K562 (cell line): ENCODE results near the gene DUOXA2. TPM values are rescaled to one million over a fixed set of nuclear protein-coding genes. Genes with fewer than 3 reads are reported as not detected.
A peak's percentile ranks its signal among the peaks of the same experiment; 100 is the strongest.

Experiments
- CC2D1A ChIP-seq: fragments of 450-650 bp; IDR thresholded peaks from 2 replicates; pipeline ENCODE4 v1.6.1; 2017; ENCODE audit warnings: mild to moderate bottlenecking
- DNMT1 ChIP-seq: fragments of 450-650 bp; IDR thresholded peaks from 2 replicates; pipeline ENCODE4 v1.6.1; 2016; ENCODE audit warnings: antibody characterized with exemption, mild to moderate bottlenecking
- NFE2L1 ChIP-seq: fragments of 450-650 bp; IDR thresholded peaks from 2 replicates; pipeline ENCODE4 v1.6.1; 2016; ENCODE audit warnings: missing genetic modification characterization, low read depth, mild to moderate bottlenecking, missing compliant biosample characterization, moderate library complexity, borderline replicate concordance
- OTX1 ChIP-seq: fragments of 450-650 bp; formaldehyde crosslinking; IDR thresholded peaks from 2 replicates; pipeline ENCODE4 v1.4.0; 2022; ENCODE audit warnings: mild to moderate bottlenecking
- ZFP36 ChIP-seq: fragments of 150-350 bp; IDR thresholded peaks from 2 replicates; pipeline ENCODE4 v1.6.1; 2018; ENCODE audit warnings: low read length, low read depth; ENCODE audit not compliant: partially characterized antibody
- ZNF324 ChIP-seq: fragments of 250-450 bp; sonication (Bioruptor Pico); IDR thresholded peaks from 2 replicates; pipeline ENCODE4 v1.4.0; 2020; ENCODE audit warnings: mild to moderate bottlenecking
- ZNF695 ChIP-seq: fragments of 450-650 bp; formaldehyde crosslinking; IDR thresholded peaks from 2 replicates; pipeline ENCODE4 v1.4.0; 2020; ENCODE audit warnings: mild to moderate bottlenecking, moderate library complexity
- ZSCAN29 ChIP-seq: fragments of 450-650 bp; IDR thresholded peaks from 2 replicates; pipeline ENCODE4 v1.6.1; 2017
- polyA plus RNA-seq, 8 experiments: library from polyadenylated mRNA; depleted of rRNA in 4 of 8; stranded (reverse) in 5 of 8; unstranded in 3 of 8; fragments of >200 nt; fragmentation: Nextera tagmentation in 2 of 8; fragmentation: Illumina TruSeq in 1 of 8; extraction: Ambion mirVana in 2 of 8; extraction: Trizol in 1 of 8; gene quantifications; 2 replicates each; pipeline versions ENCODE4 v1.2.1 to v1.2.3, GENCODE V29; 2011 to 2014; ENCODE audit warnings: inconsistent platforms in 1 of 8, missing spikeins in 1 of 8
- total RNA-seq, 7 experiments: library from RNA; depleted of rRNA in 6 of 7; stranded (reverse); fragments of >200 nt in 6 of 7; fragmentation: Illumina TruSeq in 2 of 7; extraction: Trizol in 2 of 7; gene quantifications; 2 replicates each; pipeline versions ENCODE4 v1.2.1 to v1.2.3, GENCODE V29; 2011 to 2021; ENCODE audit warnings: low replicate concordance in 1 of 7
- TF ChIP-seq, protein P1 (sequence below): fragments of 450-650 bp; IDR thresholded peaks from 2 replicates; pipeline ENCODE4 v1.6.1; 2016; ENCODE audit warnings: mild to moderate bottlenecking, moderate library complexity
- TF ChIP-seq, protein P2 (sequence below): fragments of 450-650 bp; IDR thresholded peaks from 2 replicates; pipeline ENCODE4 v1.6.1; 2014; ENCODE audit warnings: low read depth, mild to moderate bottlenecking, moderate library complexity, borderline replicate concordance
- TF ChIP-seq, protein P3 (sequence below): fragments of 250-450 bp; sonication (Bioruptor Pico); IDR thresholded peaks from 2 replicates; pipeline ENCODE4 v1.5.0; 2021; ENCODE audit warnings: mild to moderate bottlenecking, borderline replicate concordance
- TF ChIP-seq, protein P4 (sequence below): sonication (generic); formaldehyde crosslinking; IDR thresholded peaks from 2 replicates; pipeline ENCODE4 v1.9.0; 2022; ENCODE audit warnings: mild to moderate bottlenecking, missing genetic modification reagents

The DUOXA2 gene
- total and polyA plus RNA-seq, 9 of the 15 experiments (the other 6 are each of a cell fraction or from before 2014, with no cell fraction given): not detected

DNA sequence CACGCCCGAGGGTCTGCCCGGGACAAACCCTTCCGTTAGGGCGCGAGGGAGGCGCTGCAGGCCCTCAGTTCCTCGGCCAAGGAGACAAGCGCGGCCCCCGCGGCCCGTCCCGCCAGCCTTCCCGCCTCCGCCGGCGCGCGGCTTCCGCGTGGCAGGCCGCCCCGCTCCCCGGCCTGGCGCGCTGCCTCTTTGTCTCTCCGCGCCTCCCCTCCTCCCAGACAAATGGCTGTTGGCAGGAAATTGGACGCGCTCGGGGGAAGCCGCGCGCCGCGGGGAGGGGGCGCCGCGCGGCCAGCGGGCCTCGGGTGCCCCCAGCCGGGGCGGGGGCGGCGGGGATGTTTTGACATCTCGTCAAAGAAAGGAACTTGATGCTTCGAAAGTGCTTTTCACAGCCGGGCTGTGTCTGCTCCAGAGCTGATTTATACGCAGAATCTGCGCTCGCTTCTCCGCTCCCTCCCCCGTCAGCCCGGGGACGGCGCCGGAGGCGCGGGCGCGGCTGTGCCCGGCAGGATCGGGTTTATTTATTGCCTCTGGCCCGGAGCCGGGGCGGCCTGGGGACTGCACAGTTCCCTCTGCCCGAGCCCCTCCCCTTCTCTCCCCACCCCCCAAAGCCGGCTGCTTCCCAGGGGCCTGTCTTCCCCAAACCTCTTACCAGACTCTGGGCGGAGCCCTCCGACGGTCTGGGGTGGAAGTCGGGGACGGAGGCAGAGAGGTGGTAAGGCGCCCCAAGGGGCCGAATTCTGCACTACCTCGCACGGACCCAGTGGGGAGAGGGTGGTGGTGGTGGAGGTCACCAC is 52.9 kb downstream of the DUOXA2 start (continued):
- TF ChIP-seq, protein P1, sequence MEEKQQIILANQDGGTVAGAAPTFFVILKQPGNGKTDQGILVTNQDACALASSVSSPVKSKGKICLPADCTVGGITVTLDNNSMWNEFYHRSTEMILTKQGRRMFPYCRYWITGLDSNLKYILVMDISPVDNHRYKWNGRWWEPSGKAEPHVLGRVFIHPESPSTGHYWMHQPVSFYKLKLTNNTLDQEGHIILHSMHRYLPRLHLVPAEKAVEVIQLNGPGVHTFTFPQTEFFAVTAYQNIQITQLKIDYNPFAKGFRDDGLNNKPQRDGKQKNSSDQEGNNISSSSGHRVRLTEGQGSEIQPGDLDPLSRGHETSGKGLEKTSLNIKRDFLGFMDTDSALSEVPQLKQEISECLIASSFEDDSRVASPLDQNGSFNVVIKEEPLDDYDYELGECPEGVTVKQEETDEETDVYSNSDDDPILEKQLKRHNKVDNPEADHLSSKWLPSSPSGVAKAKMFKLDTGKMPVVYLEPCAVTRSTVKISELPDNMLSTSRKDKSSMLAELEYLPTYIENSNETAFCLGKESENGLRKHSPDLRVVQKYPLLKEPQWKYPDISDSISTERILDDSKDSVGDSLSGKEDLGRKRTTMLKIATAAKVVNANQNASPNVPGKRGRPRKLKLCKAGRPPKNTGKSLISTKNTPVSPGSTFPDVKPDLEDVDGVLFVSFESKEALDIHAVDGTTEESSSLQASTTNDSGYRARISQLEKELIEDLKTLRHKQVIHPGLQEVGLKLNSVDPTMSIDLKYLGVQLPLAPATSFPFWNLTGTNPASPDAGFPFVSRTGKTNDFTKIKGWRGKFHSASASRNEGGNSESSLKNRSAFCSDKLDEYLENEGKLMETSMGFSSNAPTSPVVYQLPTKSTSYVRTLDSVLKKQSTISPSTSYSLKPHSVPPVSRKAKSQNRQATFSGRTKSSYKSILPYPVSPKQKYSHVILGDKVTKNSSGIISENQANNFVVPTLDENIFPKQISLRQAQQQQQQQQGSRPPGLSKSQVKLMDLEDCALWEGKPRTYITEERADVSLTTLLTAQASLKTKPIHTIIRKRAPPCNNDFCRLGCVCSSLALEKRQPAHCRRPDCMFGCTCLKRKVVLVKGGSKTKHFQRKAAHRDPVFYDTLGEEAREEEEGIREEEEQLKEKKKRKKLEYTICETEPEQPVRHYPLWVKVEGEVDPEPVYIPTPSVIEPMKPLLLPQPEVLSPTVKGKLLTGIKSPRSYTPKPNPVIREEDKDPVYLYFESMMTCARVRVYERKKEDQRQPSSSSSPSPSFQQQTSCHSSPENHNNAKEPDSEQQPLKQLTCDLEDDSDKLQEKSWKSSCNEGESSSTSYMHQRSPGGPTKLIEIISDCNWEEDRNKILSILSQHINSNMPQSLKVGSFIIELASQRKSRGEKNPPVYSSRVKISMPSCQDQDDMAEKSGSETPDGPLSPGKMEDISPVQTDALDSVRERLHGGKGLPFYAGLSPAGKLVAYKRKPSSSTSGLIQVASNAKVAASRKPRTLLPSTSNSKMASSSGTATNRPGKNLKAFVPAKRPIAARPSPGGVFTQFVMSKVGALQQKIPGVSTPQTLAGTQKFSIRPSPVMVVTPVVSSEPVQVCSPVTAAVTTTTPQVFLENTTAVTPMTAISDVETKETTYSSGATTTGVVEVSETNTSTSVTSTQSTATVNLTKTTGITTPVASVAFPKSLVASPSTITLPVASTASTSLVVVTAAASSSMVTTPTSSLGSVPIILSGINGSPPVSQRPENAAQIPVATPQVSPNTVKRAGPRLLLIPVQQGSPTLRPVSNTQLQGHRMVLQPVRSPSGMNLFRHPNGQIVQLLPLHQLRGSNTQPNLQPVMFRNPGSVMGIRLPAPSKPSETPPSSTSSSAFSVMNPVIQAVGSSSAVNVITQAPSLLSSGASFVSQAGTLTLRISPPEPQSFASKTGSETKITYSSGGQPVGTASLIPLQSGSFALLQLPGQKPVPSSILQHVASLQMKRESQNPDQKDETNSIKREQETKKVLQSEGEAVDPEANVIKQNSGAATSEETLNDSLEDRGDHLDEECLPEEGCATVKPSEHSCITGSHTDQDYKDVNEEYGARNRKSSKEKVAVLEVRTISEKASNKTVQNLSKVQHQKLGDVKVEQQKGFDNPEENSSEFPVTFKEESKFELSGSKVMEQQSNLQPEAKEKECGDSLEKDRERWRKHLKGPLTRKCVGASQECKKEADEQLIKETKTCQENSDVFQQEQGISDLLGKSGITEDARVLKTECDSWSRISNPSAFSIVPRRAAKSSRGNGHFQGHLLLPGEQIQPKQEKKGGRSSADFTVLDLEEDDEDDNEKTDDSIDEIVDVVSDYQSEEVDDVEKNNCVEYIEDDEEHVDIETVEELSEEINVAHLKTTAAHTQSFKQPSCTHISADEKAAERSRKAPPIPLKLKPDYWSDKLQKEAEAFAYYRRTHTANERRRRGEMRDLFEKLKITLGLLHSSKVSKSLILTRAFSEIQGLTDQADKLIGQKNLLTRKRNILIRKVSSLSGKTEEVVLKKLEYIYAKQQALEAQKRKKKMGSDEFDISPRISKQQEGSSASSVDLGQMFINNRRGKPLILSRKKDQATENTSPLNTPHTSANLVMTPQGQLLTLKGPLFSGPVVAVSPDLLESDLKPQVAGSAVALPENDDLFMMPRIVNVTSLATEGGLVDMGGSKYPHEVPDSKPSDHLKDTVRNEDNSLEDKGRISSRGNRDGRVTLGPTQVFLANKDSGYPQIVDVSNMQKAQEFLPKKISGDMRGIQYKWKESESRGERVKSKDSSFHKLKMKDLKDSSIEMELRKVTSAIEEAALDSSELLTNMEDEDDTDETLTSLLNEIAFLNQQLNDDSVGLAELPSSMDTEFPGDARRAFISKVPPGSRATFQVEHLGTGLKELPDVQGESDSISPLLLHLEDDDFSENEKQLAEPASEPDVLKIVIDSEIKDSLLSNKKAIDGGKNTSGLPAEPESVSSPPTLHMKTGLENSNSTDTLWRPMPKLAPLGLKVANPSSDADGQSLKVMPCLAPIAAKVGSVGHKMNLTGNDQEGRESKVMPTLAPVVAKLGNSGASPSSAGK: no peak
- 0 out of 2 replicates have a peak, but pooled peaks have one; percentile 7 for TF ChIP-seq OTX1
- TF ChIP-seq, protein P2, sequence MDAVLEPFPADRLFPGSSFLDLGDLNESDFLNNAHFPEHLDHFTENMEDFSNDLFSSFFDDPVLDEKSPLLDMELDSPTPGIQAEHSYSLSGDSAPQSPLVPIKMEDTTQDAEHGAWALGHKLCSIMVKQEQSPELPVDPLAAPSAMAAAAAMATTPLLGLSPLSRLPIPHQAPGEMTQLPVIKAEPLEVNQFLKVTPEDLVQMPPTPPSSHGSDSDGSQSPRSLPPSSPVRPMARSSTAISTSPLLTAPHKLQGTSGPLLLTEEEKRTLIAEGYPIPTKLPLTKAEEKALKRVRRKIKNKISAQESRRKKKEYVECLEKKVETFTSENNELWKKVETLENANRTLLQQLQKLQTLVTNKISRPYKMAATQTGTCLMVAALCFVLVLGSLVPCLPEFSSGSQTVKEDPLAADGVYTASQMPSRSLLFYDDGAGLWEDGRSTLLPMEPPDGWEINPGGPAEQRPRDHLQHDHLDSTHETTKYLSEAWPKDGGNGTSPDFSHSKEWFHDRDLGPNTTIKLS: no peak
- TF ChIP-seq, protein P3, sequence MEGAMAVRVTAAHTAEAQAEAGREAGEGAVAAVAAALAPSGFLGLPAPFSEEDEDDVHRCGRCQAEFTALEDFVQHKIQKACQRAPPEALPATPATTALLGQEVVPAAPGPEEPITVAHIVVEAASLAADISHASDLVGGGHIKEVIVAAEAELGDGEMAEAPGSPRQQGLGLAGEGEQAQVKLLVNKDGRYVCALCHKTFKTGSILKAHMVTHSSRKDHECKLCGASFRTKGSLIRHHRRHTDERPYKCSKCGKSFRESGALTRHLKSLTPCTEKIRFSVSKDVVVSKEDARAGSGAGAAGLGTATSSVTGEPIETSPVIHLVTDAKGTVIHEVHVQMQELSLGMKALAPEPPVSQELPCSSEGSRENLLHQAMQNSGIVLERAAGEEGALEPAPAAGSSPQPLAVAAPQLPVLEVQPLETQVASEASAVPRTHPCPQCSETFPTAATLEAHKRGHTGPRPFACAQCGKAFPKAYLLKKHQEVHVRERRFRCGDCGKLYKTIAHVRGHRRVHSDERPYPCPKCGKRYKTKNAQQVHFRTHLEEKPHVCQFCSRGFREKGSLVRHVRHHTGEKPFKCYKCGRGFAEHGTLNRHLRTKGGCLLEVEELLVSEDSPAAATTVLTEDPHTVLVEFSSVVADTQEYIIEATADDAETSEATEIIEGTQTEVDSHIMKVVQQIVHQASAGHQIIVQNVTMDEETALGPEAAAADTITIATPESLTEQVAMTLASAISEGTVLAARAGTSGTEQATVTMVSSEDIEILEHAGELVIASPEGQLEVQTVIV (CRISPR knock-in tag): no peak
- no peak for TF ChIP-seq ZFP36
- no peak for TF ChIP-seq ZSCAN29
- no peak for TF ChIP-seq ZNF695 (CRISPR knock-in tag)
- TF ChIP-seq CC2D1A: no peak
- TF ChIP-seq DNMT1: no peak
- no peak for TF ChIP-seq ZNF324 (CRISPR knock-in tag)
- no peak for TF ChIP-seq NFE2L1
- TF ChIP-seq, protein P4, sequence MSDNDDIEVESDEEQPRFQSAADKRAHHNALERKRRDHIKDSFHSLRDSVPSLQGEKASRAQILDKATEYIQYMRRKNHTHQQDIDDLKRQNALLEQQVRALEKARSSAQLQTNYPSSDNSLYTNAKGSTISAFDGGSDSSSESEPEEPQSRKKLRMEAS (CRISPR knock-in tag): no peak
